ENCODE results near the gene CFAP74. TPM values are rescaled to one million over a fixed set of nuclear protein-coding genes. Genes with fewer than 3 reads are reported as not detected.

Gene CFAP74
- polyA plus RNA-seq, 1 donor (not counting 4 experiments of a cell fraction or from before 2014, with no cell fraction given), result not detected

GRCh38 chr1:2014181-2014580 lies 10.6 kb upstream of the CFAP74 start:
- TF ChIP-seq EZH2 (IDR thresholded peaks at IDR 0.05; ENCODE audit: low read length) (no peak), CTCF (optimal IDR thresholded peaks at IDR 0.05 in 1 of 3, IDR thresholded peaks at IDR 0.05 in 1 of 3, conservative IDR thresholded peaks at IDR 0.05 in 1 of 3; ENCODE audit: extremely low read depth in 1 of 3, insufficient read depth in 2 of 3, low read length in 3 of 3) (no peak)
- no peak overlapping the region for H3K4me3 ChIP-seq (ENCODE audit: control insufficient read depth in 2 of 3, extremely low read depth in 1 of 3, insufficient read depth in 2 of 3, low read depth in 1 of 3, low read length in 3 of 3)
- H2AFZ ChIP-seq (ENCODE audit: control insufficient read depth, low read length), result no peak overlapping the region
- no peak overlapping the region for H3K27ac ChIP-seq (ENCODE audit: control insufficient read depth, insufficient read depth, low read length)
- peaks cover 37% of the 10 kb centered on the region for H3K27me3 ChIP-seq (ENCODE audit: control insufficient read depth, extremely low read depth, insufficient read depth, low read length)
- no peak overlapping the region for H3K4me2 ChIP-seq (ENCODE audit: control insufficient read depth, extremely low read depth, insufficient read depth, low read depth, low read length)
- no peak for FAIRE-seq
- no peaks in the 10 kb centered on the region for H3K36me3 ChIP-seq (ENCODE audit: control insufficient read depth in 2 of 2, extremely low read depth in 1 of 2, insufficient read depth in 2 of 2, low read length in 2 of 2)
- DNase-seq (ENCODE audit: low read depth, low spot score), result no peak
- dilution Hi-C loops (cut with MboI; ENCODE audit: extremely low pct_ligation_motif_present, low sequenced_read_pairs), result no loop called here
- H3K9ac ChIP-seq (ENCODE audit: control insufficient read depth, extremely low read depth, insufficient read depth, low read length), result no peak overlapping the region
- H3K79me2 ChIP-seq (ENCODE audit: control insufficient read depth, insufficient read depth, low read length), result no peaks in the 10 kb centered on the region
- no peaks in the 10 kb centered on the region for H3K4me1 ChIP-seq (ENCODE audit: control insufficient read depth, extremely low read depth, insufficient read depth, low read length)
- H3K9me3 ChIP-seq (ENCODE audit: control insufficient read depth, low read depth, low read length), result no peaks in the 10 kb centered on the region
- H3K9me1 ChIP-seq (ENCODE audit: control insufficient read depth, extremely low read depth, insufficient read depth, low read length), result no peaks in the 10 kb centered on the region
- H4K20me1 ChIP-seq (ENCODE audit: control insufficient read depth, extremely low read depth, insufficient read depth, low read length), result peaks cover 3% of the 10 kb centered on the region

GRCh38 chr1:2009101-2010053 lies 5.8 kb upstream of the CFAP74 start:
- Histone ChIP-seq H2AFZ (ENCODE audit: control insufficient read depth, low read length) (no peak overlapping the region), H3K36me3 (ENCODE audit: control insufficient read depth in 2 of 2, extremely low read depth in 1 of 2, insufficient read depth in 2 of 2, low read length in 2 of 2) (no peaks in the 10 kb centered on the region), H3K27me3 (ENCODE audit: control insufficient read depth, extremely low read depth, insufficient read depth, low read length) (peaks cover 21% of the 10 kb centered on the region), H3K27ac (ENCODE audit: control insufficient read depth, insufficient read depth, low read length) (no peak overlapping the region), H3K4me2 (ENCODE audit: control insufficient read depth, extremely low read depth, insufficient read depth, low read depth, low read length) (no peak overlapping the region), H4K20me1 (ENCODE audit: control insufficient read depth, extremely low read depth, insufficient read depth, low read length) (no peaks in the 10 kb centered on the region), H3K9me1 (ENCODE audit: control insufficient read depth, extremely low read depth, insufficient read depth, low read length) (no peaks in the 10 kb centered on the region), H3K4me3 (ENCODE audit: control insufficient read depth in 2 of 3, extremely low read depth in 1 of 3, insufficient read depth in 2 of 3, low read depth in 1 of 3, low read length in 3 of 3) (no peak overlapping the region), H3K9me3 (ENCODE audit: control insufficient read depth, low read depth, low read length) (no peaks in the 10 kb centered on the region), H3K9ac (ENCODE audit: control insufficient read depth, extremely low read depth, insufficient read depth, low read length) (no peak overlapping the region), H3K79me2 (ENCODE audit: control insufficient read depth, insufficient read depth, low read length) (no peaks in the 10 kb centered on the region), H3K4me1 (ENCODE audit: control insufficient read depth, extremely low read depth, insufficient read depth, low read length) (no peaks in the 10 kb centered on the region)
- dilution Hi-C loops (cut with MboI; ENCODE audit: extremely low pct_ligation_motif_present, low sequenced_read_pairs), result no loop called here
- FAIRE-seq (no peak), DNase-seq (ENCODE audit: low read depth, low spot score) (no peak)
- TF ChIP-seq EZH2 (IDR thresholded peaks at IDR 0.05; ENCODE audit: low read length) (no peak), CTCF (optimal IDR thresholded peaks at IDR 0.05 in 1 of 3, IDR thresholded peaks at IDR 0.05 in 1 of 3, conservative IDR thresholded peaks at IDR 0.05 in 1 of 3; ENCODE audit: extremely low read depth in 1 of 3, insufficient read depth in 2 of 3, low read length in 3 of 3) (no peak)
